ENCODE measurements around the gene POMGNT1.

- TF ChIP-seq, protein P1, sequence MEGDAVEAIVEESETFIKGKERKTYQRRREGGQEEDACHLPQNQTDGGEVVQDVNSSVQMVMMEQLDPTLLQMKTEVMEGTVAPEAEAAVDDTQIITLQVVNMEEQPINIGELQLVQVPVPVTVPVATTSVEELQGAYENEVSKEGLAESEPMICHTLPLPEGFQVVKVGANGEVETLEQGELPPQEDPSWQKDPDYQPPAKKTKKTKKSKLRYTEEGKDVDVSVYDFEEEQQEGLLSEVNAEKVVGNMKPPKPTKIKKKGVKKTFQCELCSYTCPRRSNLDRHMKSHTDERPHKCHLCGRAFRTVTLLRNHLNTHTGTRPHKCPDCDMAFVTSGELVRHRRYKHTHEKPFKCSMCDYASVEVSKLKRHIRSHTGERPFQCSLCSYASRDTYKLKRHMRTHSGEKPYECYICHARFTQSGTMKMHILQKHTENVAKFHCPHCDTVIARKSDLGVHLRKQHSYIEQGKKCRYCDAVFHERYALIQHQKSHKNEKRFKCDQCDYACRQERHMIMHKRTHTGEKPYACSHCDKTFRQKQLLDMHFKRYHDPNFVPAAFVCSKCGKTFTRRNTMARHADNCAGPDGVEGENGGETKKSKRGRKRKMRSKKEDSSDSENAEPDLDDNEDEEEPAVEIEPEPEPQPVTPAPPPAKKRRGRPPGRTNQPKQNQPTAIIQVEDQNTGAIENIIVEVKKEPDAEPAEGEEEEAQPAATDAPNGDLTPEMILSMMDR (conservative IDR thresholded peaks at IDR 0.05; ENCODE audit: low read depth, low read length): no peak
- TF ChIP-seq EZH2 (IDR thresholded peaks at IDR 0.05; ENCODE audit: low read length, unreplicated experiment): no peak
These were observed 6.1 kb upstream of the POMGNT1 start for GRCh38 chr1:46204406-46204742.
